ENCODE results near the gene TIMM50. TPM values are rescaled to one million over a fixed set of nuclear protein-coding genes. Genes with fewer than 3 reads are reported as not detected.
"Not testable (repeated sequence)": the region's sequence is repeated elsewhere in the genome, so short reads cannot be mapped to it uniquely, and the experiment has no call there.

The TIMM50 gene
- total RNA-seq: 42.3 TPM

GRCh38 chr19:39480337-39481228 lies at the start of gene TIMM50:
TIMM50 (plus strand) TSS chr19:39480838; CDS start chr19:39480854, 16 bp downstream.
- peak; percentile 85 to 98 (median 95) for DNase-seq (ENCODE audit: low read depth in 2 of 3, low spot score in 2 of 3)

DNA sequence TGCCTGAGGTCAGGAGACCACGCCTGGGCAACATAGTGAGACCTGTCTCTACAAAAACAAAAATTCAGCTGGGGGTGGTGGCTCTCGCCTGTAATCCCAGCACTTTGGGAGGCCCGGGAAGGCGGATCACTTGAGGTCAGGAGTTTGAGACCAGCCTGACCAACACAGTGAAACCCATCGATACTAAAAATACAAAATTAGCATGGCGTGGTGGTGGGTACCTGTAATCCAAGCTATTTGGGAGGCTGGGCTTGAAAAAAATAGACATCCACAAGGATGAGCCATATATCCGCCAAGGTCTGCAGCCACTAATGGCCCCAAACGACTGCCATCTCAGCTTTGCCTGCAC lies 48.0 kb upstream of the TIMM50 start:
- DNase-seq (ENCODE audit: low read depth in 2 of 3, low spot score in 2 of 3): no peak

DNA sequence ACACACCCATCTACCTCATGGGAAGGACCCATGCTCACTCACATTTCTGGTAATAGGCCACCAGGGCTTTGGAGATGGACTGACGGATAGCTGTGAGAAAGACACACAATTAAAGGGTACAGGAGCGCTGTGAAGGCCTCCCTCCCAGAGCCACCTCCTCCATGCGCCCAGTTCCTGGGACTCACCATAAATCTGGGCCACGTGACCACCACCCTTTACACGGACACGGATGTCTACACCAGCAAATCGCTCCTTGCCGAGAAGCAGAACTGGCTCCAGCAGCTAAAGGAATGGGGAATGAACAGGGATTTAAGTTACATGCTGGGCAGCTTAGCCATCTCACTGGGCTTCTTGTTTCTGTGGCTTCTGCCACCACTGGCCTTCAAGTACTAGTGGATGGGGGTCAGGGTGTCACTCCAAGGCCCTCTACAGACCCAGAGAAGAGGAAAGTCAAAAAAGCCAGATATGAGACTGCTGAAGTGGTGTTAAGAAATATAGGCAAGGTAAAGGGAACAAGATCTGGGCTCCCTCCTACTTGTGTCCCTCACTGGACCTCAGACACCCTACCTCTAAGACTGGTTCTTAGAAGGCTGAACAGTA lies 47.1 kb upstream of the TIMM50 start:
- no peak for DNase-seq (ENCODE audit: low read depth in 2 of 3, low spot score in 2 of 3)

GRCh38 chr19:39434123-39435076 lies 46.2 kb upstream of the TIMM50 start:
- no peak for DNase-seq (ENCODE audit: low read depth in 2 of 3, low spot score in 2 of 3)

- DNase-seq (ENCODE audit: low read depth in 2 of 3, low spot score in 2 of 3): peak; percentile 92 to 99 (median 97)
These were observed 44.9 kb upstream of the TIMM50 start, which contains the start of gene RPS16 for GRCh38 chr19:39435499-39436349. RPS16 (minus strand) TSS chr19:39435949; CDS start chr19:39435895, 54 bp downstream.

DNA sequence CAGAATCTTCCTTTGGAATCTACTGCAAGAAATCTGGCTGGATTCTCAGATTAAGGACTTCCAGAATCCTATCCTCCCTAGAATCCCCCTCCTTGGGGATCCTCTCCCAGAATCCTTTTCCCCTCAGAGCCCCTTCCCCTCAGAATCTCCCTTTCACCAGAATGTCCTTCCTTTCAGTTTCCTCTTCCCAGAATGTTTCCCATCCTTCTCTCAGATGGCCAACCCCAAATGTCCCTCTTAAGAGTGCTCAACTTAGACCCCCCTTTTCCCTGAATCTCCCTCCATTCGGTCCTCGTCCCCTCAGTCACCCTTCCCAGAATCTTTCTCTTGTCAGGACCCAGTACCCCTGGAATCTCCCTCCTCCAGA lies 44.3 kb upstream of the TIMM50 start:
- no peak for DNase-seq (ENCODE audit: low read depth in 2 of 3, low spot score in 2 of 3)

DNA sequence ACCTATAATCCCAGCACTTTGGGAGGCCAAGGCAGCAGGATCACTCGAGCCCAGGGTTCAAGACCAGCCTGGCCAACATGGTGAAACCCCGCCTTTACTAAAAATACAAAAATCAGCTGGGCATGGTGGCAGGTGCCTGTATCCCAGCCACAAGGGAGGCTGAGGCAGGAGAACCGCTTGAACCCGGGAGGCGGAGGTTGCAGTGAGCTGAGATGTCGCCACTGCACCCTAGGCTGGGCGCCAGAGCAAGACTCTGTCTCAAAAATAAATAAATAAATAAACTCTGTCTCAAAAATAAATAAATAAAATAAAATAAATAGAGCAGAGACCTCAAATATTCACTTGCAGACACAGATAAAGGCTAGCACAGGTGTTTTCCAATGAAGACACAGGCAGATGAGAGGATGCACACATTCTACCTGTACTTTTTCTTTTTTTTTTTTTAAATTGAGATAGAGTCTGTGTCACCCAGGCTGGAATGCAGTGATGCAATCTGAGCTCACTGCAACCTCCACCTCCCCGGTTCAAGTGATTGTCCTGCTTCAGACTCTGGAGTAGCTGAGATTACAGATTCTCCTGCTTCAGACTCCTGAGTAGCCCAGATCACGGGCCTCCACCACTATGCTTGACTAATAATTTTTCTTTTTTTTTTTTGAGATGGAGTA lies 42.2 kb upstream of the TIMM50 start:
- no peak for DNase-seq (ENCODE audit: low read depth in 2 of 3, low spot score in 2 of 3)

DNA sequence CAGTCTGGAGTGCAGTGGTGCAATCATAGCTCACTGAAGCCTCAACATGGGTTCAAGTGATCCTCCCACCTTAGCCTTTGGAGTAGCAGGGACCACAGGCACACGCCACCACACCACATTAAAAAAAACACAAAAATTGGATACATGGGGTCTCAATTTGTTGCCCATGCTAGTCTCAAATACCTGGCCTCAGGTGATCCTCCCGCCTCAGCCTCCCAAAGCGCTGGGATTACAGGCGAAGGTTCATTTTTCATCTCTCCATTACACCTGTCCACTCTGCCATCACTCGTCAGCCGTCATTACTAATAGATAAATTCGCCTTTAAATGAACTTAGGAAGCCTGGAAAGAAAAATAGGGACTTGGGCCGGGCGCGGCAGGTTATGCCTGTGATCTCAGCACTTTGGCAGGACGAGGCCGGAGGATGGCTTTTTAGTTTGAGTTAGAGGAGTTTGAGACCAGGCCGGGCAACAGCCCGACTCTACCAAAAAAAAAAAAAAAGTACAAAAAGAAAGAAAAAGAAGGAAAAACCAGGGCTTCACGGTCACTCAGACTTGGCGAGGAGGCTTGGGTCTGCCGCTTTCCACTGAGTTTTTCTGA lies 35.9 kb upstream of the TIMM50 start:
- no peak for DNase-seq (ENCODE audit: low read depth in 2 of 3, low spot score in 2 of 3)

DNA sequence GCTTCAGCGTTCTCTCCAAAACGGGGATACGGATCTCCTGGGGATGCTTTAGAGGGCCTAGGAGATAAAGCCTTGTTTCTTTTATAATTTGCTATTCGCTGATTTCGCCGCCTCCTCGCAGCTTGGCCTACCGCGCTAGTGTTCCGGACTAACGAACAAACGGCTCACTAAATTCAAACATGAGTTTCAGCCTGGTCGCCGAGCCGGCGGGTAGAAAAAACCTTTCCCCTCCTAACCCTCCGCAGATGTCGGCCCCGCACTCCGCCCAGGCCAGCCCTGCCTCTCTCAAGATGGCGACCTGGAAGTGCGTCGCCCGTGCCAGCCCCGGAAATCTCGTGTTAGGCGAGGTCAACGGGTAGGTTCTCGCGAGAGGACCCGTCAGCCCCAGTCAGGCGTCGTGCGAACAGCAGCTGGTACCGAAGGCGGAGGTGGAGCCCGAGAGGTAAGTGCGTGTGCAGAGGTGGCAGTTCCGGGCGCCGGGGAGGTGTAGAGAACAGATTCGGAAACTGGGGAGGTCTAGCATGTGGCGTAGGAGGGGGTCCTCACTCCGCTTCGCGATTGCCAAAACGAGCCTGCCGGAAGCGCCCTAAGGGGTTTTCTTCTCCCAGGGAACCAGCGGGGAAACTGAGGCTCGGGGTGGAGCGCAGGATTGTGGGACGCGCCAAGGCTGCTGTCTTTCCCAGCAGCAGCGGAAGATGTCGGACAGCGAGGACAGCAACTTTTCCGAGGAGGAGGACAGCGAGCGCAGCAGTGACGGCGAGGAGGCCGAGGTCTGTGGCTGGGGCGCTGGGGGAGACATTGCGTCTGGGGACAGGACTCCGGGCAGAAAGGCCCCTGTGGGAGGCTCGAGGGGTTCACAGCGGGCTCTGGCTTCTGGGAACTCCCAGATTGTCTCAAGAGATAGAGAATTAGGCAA lies 35.2 kb upstream of the TIMM50 start, which contains the start of gene SUPT5H:
Gene SUPT5H (plus strand): TSS at position 387 of the 916 bp plus-strand sequence. CDS start 309 bp downstream, at position 696.
- peak; percentile 96 to 99 (median 99) for DNase-seq (ENCODE audit: low read depth in 2 of 3, low spot score in 2 of 3)

DNA sequence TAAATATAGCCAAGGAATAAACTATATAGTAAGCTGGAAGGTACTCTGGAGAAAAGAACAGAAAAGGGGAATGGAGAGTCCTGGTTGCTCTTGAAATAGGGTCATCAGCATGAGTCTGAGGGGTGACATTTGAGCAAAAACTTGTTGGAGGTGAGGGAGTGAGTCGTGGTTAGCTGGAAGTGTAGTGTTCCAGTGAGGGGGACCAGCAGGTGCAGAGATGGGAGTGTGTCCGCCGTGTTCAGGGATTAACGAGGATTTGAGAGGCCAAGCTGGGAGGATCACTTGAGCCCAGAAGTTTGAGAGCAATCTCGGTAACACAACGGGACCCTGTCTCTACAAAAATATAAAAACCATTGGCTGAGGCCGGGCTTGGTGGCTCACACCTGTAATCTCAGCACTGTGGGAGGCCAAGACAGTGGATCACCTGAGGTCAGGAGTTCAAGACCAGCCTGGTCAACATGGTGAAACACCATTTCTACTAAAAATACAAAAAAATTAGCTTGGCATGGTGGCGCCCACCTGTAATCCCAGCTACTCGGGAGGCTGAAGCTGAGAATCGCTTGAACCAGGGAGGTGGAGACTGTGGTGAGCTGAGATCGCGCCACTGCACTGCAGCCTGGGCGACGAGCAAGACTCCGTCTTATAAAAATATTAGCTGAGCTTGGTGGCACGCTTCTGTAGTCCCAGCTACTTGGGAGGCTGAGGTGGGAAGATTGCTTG lies 34.1 kb upstream of the TIMM50 start:
- no peak for DNase-seq (ENCODE audit: low read depth in 2 of 3, low spot score in 2 of 3)

DNA sequence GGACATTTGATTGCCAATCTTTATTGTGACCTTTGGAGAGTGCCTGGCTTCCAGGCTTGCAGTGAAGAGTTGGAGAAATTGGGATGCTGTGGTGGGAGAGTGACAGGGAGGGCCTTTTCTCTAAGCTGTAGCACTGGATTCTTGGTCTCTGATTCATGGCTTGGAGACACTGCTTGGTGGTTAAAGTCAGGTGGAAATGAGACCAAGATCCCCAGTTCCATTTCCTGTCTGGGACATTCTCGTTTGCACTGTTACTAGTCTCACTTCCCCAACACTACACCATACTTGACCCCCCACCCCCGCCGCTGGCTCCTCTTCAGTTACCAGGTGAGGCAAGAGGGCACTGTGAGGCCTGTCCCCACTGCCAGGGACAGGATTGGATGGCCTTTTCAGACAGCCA lies 32.4 kb upstream of the TIMM50 start:
- no peak for DNase-seq (ENCODE audit: low read depth in 2 of 3, low spot score in 2 of 3)

DNA sequence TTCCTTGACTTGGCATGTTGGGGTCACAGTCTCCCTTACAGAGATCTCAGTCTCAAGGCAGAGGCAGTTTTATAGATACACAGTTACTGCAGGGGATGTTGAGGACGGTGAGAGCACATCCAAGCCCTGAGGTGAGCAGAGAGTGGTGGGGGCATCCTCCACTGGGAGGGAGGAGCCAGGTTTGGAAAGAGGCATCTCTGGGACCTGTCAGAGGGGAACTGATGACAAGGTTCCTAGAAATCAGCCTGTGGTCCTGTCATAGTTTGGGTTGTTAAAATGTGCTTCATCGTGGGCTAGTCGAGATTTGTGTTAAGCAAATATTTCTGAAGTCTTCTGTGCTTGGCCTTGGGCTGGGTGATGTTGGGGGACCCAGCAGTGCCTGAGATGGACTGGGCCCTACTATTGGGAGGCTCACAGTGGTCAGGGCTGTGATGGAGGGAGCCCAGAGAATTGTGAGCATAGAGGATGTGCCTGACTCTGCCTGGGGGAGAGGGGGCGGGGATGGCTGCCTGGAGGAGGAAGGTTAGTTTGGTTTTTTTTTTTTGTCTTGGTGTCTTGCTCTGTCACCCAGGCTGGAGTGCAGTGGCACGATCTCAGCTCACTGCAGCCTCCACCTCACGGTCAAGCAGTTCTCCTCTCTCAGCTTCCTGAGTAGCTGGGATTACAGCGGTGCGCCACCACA lies 31.4 kb upstream of the TIMM50 start:
- no peak for DNase-seq (ENCODE audit: low read depth in 2 of 3, low spot score in 2 of 3)

- not testable (repeated sequence) for DNase-seq (ENCODE audit: low read depth in 2 of 3, low spot score in 2 of 3)
These were observed 29.4 kb upstream of the TIMM50 start for GRCh38 chr19:39451257-39451656.

- no peak for DNase-seq (ENCODE audit: low read depth in 2 of 3, low spot score in 2 of 3)
These were observed 17.2 kb upstream of the TIMM50 start for GRCh38 chr19:39463403-39463802.

GRCh38 chr19:39465956-39466747 lies 14.5 kb upstream of the TIMM50 start:
- no peak for DNase-seq (ENCODE audit: low read depth in 2 of 3, low spot score in 2 of 3)

DNA sequence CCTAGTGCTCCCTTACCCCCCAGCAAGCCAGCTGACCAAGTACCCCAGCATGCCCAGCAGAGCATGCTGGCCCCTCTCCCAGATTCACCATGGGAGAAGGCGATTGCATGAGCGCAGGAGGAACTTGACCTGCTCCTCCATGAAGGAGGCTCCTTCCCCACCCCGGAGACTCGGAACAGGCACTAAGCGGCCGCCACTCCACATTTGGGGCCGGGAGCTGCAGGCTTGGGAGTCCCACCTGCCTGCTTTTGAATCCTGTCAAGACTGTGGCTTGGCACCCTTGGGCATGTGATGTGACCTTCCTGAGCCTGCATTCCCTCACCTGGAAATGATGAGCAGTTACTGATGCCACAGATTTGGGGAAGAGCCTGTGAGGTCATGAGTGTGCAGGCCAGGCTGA lies 12.7 kb upstream of the TIMM50 start:
- DNase-seq (ENCODE audit: low read depth in 2 of 3, low spot score in 2 of 3): no peak

Data from hematopoietic multipotent progenitor cell (in vitro differentiated cells).